Measurements from ENCODE around the gene DPYSL4.

DPYSL4 gene

DNA sequence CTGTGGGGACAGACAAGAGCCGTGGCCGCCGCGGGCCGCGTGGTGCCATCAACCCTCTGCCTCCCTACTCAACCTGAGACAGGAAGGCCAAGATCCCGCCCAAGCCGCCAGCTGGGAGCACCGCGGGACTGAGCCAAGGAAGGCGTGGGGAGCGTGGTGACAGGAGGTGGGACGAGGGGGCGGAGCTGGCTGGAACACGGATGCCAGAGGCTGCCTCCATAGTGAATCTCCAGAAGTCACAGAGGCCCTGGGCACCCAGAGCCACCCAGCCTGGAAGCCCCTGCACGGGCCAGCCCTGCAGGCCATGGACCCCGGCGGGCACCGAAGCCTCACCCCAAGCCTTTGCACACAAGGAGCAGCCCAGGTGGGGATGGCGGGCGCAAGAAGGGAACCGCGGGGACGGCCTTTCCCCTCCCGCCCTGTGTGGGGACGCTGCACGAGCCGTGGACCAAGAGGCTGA lies 18.1 kb upstream of the DPYSL4 start:
- H3K27me3 ChIP-seq (ENCODE audit: control insufficient read depth, insufficient read depth, low read length) = no peaks in the 10 kb centered on the region
- peaks cover 2% of the 10 kb centered on the region for H3K4me1 ChIP-seq (ENCODE audit: control insufficient read depth, insufficient read depth, low read length)
- no peak overlapping the region for H3K9ac ChIP-seq (ENCODE audit: low read depth, low read length)
- no peaks in the 10 kb centered on the region for H3K36me3 ChIP-seq (ENCODE audit: control insufficient read depth, insufficient read depth, low read length)
- no peak overlapping the region for H3K4me3 ChIP-seq (ENCODE audit: low read depth, low read length)
- no peaks in the 10 kb centered on the region for H3K9me3 ChIP-seq (ENCODE audit: control insufficient read depth, insufficient read depth, low read length)

DNA sequence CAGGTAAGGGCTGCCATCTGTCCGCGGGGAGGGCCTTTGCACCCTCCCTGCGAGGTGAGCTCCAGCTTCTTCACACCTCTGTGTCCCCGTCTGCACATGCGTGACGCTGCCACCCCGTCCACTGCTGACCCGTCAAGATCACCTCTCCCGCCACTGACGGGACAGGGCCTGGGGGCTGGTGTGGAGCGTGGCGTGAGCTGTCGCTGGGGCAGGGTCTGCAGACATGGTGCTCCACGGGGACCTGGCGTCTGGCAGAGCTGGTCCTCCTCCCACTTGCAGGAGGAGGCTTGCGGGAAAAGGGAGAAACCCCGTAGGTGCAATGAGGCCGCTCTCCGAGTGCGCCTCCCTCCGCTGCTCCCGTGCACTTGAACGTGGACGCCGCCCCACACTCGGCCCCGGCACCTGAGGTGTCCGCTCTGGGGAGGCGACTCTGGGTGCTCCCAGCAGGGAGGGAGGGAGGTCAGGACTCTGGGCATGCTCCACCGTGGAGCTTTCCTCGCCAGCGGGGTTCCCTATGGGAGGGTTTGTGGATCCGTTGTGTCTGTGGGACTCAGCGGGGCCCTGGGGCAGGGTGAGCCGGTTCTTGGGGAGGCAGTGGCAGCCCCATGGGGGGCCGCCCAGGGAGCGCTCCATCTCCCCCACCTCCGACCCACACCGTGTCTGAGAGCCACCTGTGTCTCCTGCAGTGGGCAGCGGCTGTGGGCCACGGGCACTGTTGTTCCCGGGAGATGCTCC lies 17.6 kb upstream of the DPYSL4 start:
- no peak overlapping the region for H3K9ac ChIP-seq (ENCODE audit: low read depth, low read length)
- no peaks in the 10 kb centered on the region for H3K27me3 ChIP-seq (ENCODE audit: control insufficient read depth, insufficient read depth, low read length)
- no peak overlapping the region for H3K4me3 ChIP-seq (ENCODE audit: low read depth, low read length)
- H3K9me3 ChIP-seq (ENCODE audit: control insufficient read depth, insufficient read depth, low read length) = no peaks in the 10 kb centered on the region
- no peaks in the 10 kb centered on the region for H3K36me3 ChIP-seq (ENCODE audit: control insufficient read depth, insufficient read depth, low read length)
- H3K4me1 ChIP-seq (ENCODE audit: control insufficient read depth, insufficient read depth, low read length) = no peaks in the 10 kb centered on the region

DNA sequence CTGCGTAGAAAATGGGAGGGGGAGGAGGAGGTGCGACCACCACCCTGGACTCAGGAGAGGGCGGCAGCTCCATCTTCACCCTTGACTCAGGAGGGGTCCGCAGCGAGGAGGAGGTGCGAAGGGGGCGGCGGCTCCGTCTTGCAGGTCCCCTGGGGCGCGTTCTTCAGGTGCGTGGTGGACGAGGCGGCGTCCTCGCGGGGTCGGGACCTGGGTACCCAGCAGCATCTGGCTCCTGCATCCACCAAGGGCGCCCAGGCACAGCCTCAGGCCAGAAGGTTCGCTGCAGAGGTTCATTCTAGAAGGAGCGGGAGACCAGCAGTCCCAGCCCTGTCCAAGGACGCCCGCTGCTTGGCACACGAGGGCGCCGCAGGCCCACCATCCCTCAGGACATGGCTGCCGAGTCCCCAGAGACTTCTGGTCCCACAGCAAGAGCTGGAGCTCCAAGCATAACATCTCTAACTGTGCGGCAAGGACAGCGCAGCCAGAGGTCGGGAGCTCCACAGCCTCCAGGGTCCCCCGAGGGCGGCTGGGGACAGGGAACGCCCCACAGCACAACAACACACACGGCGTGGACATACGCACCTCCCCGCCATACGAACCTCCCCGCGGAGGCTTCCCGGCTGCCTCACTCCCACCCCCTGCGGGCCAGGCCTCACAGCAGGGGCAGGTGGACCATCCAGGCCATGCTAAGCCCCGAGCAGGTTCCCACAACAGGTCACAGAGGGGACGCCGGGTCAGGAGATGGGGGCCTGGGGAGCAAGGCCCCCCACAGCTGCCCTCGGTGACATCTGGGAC lies 16.8 kb upstream of the DPYSL4 start:
- Histone ChIP-seq H3K27me3 (ENCODE audit: control insufficient read depth, insufficient read depth, low read length) (no peaks in the 10 kb centered on the region), H3K4me1 (ENCODE audit: control insufficient read depth, insufficient read depth, low read length) (no peaks in the 10 kb centered on the region), H3K9me3 (ENCODE audit: control insufficient read depth, insufficient read depth, low read length) (no peaks in the 10 kb centered on the region), H3K9ac (ENCODE audit: low read depth, low read length) (no peak overlapping the region), H3K4me3 (ENCODE audit: low read depth, low read length) (no peak overlapping the region), H3K36me3 (ENCODE audit: control insufficient read depth, insufficient read depth, low read length) (no peaks in the 10 kb centered on the region)

DNA sequence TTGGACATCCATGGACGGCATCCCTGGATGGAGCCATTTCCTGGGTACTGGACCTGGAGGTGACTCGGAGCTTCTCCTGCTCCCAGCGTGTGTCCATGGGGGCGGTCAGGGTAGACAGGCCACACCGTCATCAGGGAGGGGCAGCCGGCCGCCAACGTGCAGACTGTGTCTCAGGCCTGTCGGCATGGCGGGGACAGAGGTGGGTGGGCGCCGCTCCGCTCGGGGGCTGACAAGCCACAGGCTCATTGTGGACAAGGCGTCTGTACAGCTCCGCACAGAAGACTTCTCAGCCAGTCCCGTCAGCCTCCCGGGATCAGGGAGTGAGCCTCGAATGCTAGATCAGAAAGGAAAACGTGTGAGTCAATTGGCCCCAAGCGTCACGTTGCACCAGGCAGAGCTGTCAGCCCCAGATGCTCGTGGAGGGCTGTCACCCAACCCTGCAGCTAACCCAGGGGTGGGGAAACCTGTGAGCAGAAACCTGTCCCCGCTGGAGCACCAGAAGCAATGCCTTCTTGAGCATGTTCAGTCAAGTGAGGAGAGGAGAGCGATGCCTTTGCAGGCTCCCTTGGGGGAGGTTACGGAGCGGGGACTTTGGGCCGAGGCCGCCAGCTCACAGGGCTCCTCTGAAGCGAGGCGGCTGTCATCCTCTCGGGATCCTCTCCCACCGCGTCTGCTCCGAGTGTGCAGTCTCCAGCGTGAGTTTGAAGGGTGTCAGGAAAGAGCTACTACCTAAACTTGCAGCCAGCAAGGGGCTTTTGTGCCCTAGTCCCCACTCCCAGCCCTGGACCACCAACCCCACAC lies 16.0 kb upstream of the DPYSL4 start:
- Histone ChIP-seq H3K4me1 (ENCODE audit: control insufficient read depth, insufficient read depth, low read length) (no peaks in the 10 kb centered on the region), H3K27me3 (ENCODE audit: control insufficient read depth, insufficient read depth, low read length) (no peaks in the 10 kb centered on the region), H3K4me3 (ENCODE audit: low read depth, low read length) (no peak overlapping the region), H3K9me3 (ENCODE audit: control insufficient read depth, insufficient read depth, low read length) (no peaks in the 10 kb centered on the region), H3K36me3 (ENCODE audit: control insufficient read depth, insufficient read depth, low read length) (no peaks in the 10 kb centered on the region), H3K9ac (ENCODE audit: low read depth, low read length) (no peak overlapping the region)

DNA sequence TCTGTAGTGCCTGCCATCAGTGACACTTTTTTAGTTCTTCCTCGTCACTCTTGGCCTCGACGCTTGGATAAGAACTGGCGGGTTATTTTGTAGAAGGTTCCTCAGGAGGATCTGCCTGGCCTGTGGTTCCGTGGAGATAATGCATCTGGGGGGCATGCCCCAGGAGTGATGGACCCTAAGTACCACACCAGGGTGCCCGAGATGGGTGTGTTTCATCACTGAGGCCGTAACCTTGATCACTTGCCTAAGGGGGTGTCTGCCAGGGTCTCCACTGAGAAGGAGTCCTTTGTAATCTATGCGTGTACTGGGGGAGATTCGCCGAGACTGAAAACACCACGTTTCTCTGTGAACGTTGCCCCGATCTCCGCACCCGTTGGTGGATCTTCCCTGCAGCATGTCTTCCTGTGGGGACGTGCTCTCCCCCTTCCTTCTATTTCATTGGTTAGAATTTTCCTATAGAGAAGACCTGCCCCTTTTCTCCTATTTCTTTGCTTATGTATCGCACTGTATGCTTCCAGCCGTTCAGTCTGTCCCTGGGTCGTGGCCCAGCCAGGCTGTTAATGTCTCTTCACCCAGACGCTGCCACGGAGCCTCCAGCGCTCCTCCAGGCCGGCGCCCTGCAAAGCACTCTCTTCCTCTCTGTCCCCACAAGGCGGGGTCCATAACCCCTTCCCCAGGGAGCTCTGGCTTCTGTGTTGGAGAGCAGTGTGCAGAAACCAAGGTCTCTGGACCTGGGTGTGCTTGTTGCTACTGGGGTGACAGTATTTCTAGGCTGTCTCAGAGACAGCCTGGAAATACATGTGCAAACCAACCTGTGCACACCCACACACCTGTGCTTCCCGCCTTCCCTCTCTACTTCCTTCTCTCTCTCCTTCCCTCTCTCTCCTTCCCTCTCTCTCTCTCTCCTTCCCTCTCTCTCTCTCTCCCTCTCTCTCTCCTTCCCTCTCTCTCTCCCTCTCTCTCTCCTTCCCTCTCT lies 14.4 kb upstream of the DPYSL4 start:
- peaks cover 7% of the 10 kb centered on the region for H3K27me3 ChIP-seq (ENCODE audit: control insufficient read depth, insufficient read depth, low read length)
- no peak overlapping the region for H3K4me3 ChIP-seq (ENCODE audit: low read depth, low read length)
- no peaks in the 10 kb centered on the region for H3K4me1 ChIP-seq (ENCODE audit: control insufficient read depth, insufficient read depth, low read length)
- H3K36me3 ChIP-seq (ENCODE audit: control insufficient read depth, insufficient read depth, low read length) = no peaks in the 10 kb centered on the region
- H3K9me3 ChIP-seq (ENCODE audit: control insufficient read depth, insufficient read depth, low read length) = no peaks in the 10 kb centered on the region
- no peak overlapping the region for H3K9ac ChIP-seq (ENCODE audit: low read depth, low read length)

DNA sequence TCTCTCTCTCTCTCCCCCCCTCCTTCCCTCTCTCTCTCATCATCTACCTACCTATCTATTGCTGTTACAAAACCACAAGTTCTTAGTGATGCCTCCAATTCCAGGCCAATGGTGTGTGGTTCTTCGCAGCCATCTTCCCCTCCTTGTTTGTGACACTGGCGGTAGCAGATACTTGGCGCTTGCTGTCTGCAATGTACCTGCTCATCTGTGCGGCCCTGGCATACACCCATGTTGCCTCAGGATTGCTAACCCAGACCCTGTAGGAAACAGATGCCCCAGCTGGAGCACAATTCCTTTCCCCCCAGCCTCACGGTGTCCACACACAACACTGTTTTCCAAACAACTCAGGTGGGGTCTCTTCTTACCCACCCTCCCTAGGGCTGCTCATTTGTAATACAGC lies 13.6 kb upstream of the DPYSL4 start:
- no peak overlapping the region for H3K9ac ChIP-seq (ENCODE audit: low read depth, low read length)
- peaks cover 7% of the 10 kb centered on the region for H3K27me3 ChIP-seq (ENCODE audit: control insufficient read depth, insufficient read depth, low read length)
- H3K4me1 ChIP-seq (ENCODE audit: control insufficient read depth, insufficient read depth, low read length) = no peaks in the 10 kb centered on the region
- H3K36me3 ChIP-seq (ENCODE audit: control insufficient read depth, insufficient read depth, low read length) = no peaks in the 10 kb centered on the region
- no peaks in the 10 kb centered on the region for H3K9me3 ChIP-seq (ENCODE audit: control insufficient read depth, insufficient read depth, low read length)
- no peak overlapping the region for H3K4me3 ChIP-seq (ENCODE audit: low read depth, low read length)

DNA sequence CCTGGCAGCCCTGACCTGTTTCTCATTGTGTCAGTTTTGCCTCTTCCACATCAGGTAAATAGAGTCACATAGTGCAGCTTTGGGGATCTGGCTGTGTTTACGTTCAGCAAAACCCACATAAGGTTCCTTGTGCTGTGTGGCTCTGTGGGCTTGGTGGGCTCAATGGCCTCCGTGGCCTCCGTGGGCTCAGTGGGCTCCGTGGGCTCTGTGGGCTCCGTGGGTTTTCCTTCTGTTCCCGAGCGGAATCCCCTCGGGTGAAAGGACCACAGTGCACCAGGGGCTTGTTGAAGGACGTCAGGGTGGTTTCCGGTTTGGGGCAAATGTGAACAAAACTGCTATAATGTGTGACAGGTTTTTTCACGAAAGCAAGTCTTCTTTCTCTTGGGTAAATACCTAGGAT lies 12.5 kb upstream of the DPYSL4 start:
- H3K36me3 ChIP-seq (ENCODE audit: control insufficient read depth, insufficient read depth, low read length) = no peaks in the 10 kb centered on the region
- H3K9ac ChIP-seq (ENCODE audit: low read depth, low read length) = no peak overlapping the region
- no peaks in the 10 kb centered on the region for H3K4me1 ChIP-seq (ENCODE audit: control insufficient read depth, insufficient read depth, low read length)
- H3K4me3 ChIP-seq (ENCODE audit: low read depth, low read length) = no peak overlapping the region
- peaks cover 7% of the 10 kb centered on the region for H3K27me3 ChIP-seq (ENCODE audit: control insufficient read depth, insufficient read depth, low read length)
- H3K9me3 ChIP-seq (ENCODE audit: control insufficient read depth, insufficient read depth, low read length) = no peaks in the 10 kb centered on the region

DNA sequence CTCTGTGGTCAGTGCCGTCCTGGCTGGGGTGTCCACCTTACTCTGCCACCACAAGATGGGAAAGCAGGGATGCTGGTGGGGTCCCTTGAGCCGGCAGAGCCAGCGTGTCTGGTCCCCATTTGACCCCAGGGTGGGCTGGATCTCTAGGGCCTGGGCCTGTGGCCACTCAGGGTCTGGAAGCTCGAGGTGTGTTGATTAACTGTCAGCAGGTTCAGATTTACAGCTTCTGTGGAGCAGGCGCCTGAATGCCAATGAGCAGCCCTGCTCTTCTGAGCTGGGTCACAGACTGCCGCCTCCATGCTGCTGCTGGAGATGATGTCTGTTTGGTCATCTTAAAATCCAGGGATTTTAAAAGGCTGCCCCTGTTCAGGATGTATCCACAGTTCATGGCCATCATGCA lies 11.3 kb upstream of the DPYSL4 start:
- Histone ChIP-seq H3K9ac (ENCODE audit: low read depth, low read length) (no peak overlapping the region), H3K9me3 (ENCODE audit: control insufficient read depth, insufficient read depth, low read length) (no peaks in the 10 kb centered on the region), H3K36me3 (ENCODE audit: control insufficient read depth, insufficient read depth, low read length) (no peaks in the 10 kb centered on the region), H3K4me3 (ENCODE audit: low read depth, low read length) (no peak overlapping the region), H3K27me3 (ENCODE audit: control insufficient read depth, insufficient read depth, low read length) (peaks cover 7% of the 10 kb centered on the region), H3K4me1 (ENCODE audit: control insufficient read depth, insufficient read depth, low read length) (no peaks in the 10 kb centered on the region)

DNA sequence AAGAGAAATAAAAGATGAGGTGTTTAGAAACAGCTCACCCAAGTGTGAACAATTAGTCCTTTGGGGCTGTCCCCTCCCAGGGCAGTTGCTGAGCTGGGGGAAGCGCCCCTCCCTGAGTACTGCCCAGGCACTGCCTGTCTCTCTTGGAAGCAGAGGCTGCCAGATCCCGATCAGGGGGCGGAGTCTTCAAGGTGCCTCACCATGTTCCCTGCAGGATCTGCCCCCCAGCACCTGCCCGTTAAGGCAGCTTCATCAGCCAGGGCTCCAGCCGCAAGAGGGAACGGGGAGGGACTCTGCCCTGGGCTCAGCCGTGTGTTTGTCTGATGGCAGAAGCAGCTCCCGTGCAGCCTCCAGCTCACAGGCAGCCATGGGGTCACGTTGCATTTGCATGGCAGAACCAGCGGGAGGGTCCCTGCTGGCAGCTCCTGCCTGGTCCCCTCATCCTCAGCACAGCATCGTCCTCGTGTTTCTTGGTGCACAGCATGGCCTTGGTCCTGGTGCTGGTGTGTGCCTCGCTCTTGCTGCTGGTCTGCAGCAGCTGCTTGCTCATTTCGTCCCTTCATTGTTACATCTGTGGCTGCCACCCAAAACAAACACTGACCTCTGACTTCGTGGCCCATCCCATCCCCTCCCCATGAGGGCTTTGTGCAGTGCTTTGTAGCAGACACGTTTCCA lies 10.7 kb upstream of the DPYSL4 start:
- Histone ChIP-seq H3K36me3 (ENCODE audit: control insufficient read depth, insufficient read depth, low read length) (no peaks in the 10 kb centered on the region), H3K9me3 (ENCODE audit: control insufficient read depth, insufficient read depth, low read length) (no peaks in the 10 kb centered on the region), H3K4me3 (ENCODE audit: low read depth, low read length) (no peak overlapping the region), H3K4me1 (ENCODE audit: control insufficient read depth, insufficient read depth, low read length) (no peaks in the 10 kb centered on the region), H3K9ac (ENCODE audit: low read depth, low read length) (no peak overlapping the region), H3K27me3 (ENCODE audit: control insufficient read depth, insufficient read depth, low read length) (peaks cover 7% of the 10 kb centered on the region)

DNA sequence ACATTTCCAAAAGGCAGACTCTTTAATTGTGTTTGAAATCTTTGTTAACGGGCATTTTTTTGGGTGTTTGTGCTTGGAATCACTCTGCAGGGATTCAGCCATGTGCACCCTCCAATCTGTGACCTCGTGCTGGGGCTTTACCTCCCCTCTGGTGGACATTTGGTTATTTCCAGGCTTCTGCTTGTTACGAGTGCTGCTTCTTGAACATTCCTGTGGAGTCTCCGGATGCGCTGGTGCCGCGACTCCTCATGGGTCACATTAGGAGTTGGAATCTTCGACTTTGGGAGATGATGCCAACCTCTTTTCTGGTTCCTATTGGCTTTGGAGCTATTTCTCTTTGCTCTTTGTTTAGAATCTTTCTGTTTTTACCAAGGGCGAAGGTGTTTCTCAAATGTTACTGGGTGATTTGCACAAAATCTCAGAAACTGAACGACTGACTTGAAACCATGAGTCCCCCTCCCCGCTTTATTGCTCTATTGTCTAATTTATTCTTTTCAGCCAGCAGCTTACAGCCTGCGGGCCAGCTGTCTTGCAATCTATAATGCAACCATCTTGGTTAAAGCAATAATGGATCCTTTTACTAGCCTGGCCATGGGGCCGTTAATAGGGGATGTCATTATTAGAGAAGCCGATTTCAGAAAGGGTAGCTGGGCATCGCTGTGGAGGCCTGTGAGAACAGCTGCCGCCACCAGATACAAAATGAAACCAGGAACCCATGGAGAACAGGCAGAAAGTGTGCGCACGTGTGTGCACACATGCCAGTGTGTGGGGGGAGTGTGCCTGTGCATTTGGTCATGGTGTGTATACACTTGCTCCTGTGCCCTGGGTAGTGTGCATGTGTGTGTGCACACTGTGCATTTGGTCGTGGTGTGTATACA lies 9.9 kb upstream of the DPYSL4 start:
- Histone ChIP-seq H3K9ac (ENCODE audit: low read depth, low read length) (no peak overlapping the region), H3K27me3 (ENCODE audit: control insufficient read depth, insufficient read depth, low read length) (peaks cover 7% of the 10 kb centered on the region), H3K4me1 (ENCODE audit: control insufficient read depth, insufficient read depth, low read length) (no peaks in the 10 kb centered on the region), H3K9me3 (ENCODE audit: control insufficient read depth, insufficient read depth, low read length) (no peaks in the 10 kb centered on the region), H3K4me3 (ENCODE audit: low read depth, low read length) (no peak overlapping the region), H3K36me3 (ENCODE audit: control insufficient read depth, insufficient read depth, low read length) (no peaks in the 10 kb centered on the region)
